Left ventricle myocardium superior (tissue), 1 donor: ENCODE measurements around the gene EIF2B4. TPM values are rescaled to one million over a fixed set of nuclear protein-coding genes. Genes with fewer than 3 reads are reported as not detected.

Experiments
- ATAC-seq: fragments of 200-7000 bp; cut with Tn5 transposase; one replicate; pipeline ENCODE4 v1.9.1; 2020; ENCODE audit warnings: mild to moderate bottlenecking, moderate library complexity
- DNase-seq: peaks from one replicate; pipeline ENCODE4 v3.0.0-alpha.2; 2020
- intact Hi-C: fragments of 100-400 bp; cut with micrococcal nuclease; formaldehyde crosslinking; loops from one replicate; pipeline ENCODE4 v1.11.0; 2022
- total RNA-seq: library from RNA; stranded (reverse); fragmentation: NEBNext Ultra II Directional; extraction: Animal tissue kit (Norgen Biotek cat#: 25700); gene quantifications from one replicate; pipeline ENCODE4 v1.2.1, GENCODE V29; 2021
- donor health status: DM: no; HTN: yes; CAD: no; lungs with severe emphysema.

EIF2B4 gene
- total RNA-seq, 1 donor from 2014 or later = 40.9 TPM

GRCh38 chr2:27378809-27379290 lies 8.7 kb upstream of the EIF2B4 start:
- intact Hi-C loops = no loop called here
- ATAC-seq (no peak), DNase-seq (no peak)

DNA sequence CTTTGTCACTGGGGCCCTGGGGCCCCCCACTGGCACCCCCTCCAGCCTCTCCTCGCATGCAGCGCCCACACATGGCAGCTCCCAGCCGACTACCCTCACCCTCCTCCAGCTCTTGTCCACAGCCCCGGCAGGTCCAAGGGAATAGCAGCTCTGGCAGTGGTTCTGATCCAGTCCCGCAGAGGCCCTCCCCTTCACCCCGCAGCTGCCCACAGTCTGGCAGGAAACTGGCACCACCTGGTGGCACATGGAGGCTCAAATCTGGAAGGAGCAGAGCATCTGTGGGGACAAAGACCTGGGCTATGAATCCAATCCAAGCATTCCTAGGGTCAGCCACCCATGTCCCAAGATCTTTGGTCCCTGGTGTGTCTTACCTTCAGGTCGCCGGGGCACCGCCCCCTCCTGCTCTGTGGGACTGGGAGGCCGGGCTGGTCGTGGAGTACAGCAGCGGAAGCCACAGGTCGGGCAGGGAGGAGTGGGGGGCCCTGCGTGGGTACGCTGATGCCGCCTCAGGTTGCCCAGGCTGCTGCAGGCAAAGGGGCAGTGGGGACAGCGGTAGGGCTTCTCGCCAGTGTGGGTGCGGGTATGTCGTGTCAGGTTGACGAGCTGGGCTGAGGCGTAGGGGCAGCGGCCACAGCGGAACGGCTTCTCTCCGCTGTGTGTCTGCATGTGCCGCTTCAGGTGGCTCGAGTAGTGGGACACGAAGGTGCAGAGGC lies 8.1 kb upstream of the EIF2B4 start:
- DNase-seq = peak; percentile 50
- intact Hi-C loops = no loop called here
- no peak for ATAC-seq

- DNase-seq (no peak), ATAC-seq (no peak)
- intact Hi-C loops = no loop called here
Measured at GRCh38 chr2:27377618-27378095, 7.5 kb upstream of the EIF2B4 start.

GRCh38 chr2:27376866-27377617 lies 6.9 kb upstream of the EIF2B4 start:
- DNase-seq (no peak), ATAC-seq (no peak)
- intact Hi-C loops = no loop called here

DNA sequence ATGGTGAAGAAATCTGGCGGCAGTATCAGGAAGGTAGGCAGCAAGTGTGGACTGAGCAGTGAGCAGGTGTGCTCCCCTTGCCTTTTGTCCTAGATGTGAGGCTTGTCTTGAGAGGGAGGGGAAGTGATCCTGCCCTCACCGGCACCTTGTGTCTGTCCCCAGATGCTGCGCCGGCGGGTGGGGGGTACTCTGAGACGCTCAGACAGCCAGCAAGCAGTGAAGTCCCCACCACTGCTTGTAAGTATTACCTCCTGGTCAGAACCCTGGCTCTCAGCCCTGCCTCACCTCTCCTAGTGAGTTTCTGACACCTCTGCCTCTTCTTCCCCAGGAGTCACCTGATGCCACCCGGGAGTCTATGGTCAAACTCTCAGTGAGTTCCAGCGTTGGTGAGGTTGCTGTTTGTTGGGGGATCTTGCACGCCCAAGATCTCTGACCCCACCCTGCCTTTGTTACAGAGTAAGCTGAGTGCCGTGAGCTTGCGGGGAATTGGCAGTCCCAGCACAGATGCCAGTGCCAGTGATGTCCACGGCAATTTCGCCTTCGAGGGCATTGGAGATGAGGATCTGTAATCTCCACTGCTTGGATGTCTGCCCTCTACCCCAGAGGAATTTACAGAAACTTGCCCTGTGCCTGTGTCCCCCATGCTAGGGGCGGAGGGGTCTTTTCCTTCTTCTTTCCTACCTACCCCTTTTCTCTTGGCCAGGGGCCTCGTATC lies 6.2 kb upstream of the EIF2B4 start:
- intact Hi-C loops = no loop called here
- DNase-seq = no peak

DNA sequence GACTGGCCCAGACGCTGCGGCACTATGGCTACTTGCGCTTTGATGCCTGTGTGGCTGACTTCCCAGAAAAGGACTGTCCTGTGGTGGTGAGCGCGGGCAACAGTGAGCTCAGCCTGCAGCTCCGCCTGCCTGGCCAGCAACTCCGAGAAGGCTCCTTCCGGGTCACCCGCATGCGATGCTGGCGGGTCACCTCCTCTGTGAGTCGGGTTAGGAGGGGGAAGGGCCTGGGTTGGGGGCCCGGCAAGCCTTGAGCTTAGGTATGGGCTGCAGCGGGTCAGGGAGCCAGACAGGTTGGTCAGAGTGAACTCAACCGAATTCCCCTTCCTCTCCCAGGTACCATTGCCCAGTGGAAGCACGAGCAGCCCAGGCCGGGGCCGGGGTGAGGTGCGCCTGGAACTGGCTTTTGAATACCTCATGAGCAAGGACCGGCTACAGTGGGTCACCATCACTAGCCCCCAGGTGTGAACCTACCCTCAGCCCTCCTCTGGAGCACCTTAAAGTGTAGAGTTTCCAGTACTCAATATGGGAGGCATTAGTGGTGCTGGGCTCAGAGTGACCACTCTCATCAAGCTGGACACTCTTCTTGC lies 5.5 kb upstream of the EIF2B4 start:
- intact Hi-C loops = no loop called here
- DNase-seq (no peak), ATAC-seq (no peak)

More for the DNA sequence above, 6.2 kb upstream of the EIF2B4 start:
- no peak for ATAC-seq

GRCh38 chr2:27373567-27373966 lies 3.4 kb upstream of the EIF2B4 start:
- DNase-seq (no peak), ATAC-seq (no peak)
- intact Hi-C loops = no loop called here

DNA sequence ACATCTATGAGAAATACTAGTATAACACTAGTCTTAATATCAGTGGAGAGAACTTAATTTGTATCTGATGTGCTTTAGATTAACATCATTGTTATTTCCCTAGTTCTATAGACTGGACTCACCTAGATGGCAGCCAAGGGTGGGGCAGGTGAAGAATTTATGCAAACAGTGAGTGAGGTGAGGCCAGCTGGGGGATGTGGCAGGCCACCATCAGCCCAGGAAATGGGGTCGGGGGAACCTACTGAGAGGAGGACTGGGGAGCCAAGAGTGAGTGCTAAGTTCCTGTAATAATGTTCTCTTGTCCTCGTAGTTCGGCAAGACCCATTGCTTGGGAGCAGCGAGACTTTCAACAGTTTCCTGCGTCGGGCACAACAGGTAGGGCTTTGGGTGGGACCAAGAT lies 2.8 kb upstream of the EIF2B4 start:
- intact Hi-C loops = no loop called here
- ATAC-seq (no peak), DNase-seq (no peak)

GRCh38 chr2:27370816-27371620 lies 880 bp upstream of the EIF2B4 start:
- DNase-seq = peak; percentile 55
- intact Hi-C loops = no loop called here
- peak; percentile 47 for ATAC-seq

DNA sequence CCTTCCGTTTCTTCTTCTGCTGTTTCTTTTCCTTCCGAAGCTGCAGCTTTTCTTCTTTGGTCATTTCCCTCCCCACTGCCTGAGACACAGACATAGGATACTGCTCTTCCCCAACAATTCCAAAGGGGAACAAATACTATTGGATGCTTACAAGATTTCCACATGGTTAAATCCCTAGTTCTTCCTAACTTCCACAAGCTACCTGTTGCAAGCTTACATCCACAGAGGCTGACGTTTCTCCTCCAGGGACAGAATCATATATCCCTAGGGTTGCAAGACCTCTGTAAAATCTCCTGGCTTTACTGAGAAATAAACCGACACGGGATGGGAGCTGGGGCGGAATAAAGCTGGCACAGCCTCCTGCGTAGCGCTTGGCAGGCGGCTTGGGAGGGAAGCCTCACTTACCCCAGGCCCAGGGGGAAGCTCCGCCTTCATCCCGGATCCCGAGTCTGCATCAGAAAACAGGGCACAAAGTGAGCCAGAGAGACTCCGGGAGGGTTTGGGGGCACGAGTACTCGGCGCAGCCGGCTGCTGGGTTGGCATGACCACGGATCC lies 590 bp downstream of the EIF2B4 start:
- DNase-seq = no peak
- intact Hi-C loops = no loop called here

GRCh38 chr2:27363933-27364332 lies 6.2 kb downstream of the EIF2B4 start:
- intact Hi-C loops = no loop called here
- ATAC-seq (no peak), DNase-seq (no peak)

More for the DNA sequence above, 590 bp downstream of the EIF2B4 start:
- peak; percentile 51 for ATAC-seq

DNA sequence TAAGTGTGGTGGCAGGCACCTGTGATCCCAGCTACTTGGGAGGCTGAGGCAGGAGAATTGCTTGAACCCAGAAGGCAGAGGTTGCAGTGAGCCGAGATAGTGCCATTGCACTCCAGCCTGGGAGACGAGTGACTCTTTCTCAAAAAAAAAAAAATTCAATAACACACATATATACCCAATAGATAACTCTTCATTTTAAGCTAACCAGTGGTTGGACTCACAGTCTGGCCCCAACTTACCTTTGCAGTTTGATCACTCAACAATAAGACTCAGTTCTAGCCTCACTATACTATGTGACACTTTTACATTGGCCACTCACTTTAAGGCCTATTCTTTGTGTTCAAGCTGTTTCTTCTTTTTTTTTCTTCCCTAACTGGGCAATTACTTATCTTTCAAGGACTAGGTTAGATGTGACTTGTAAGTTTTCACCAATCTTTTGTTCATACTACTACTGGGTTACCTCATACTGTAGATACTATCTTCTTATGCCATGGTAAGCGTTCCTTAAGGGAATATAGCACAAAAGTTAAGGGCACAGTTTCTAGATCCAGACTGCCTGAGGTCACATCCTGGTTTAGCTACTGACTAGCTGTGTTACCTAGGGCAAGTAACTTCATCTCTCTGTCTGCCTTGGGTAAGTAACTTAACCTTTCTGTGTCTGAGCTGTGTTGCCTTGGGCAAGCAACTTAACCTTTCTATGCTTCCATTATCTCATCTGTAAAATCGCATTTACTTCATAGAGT lies 7.3 kb downstream of the EIF2B4 start:
- intact Hi-C loops = no loop called here
- DNase-seq (no peak), ATAC-seq (no peak)

GRCh38 chr2:27356382-27357181 lies 13.6 kb downstream of the EIF2B4 start, which contains the start of gene GTF3C2:
GTF3C2 (minus strand) TSS chr2:27356764; CDS start chr2:27343554, 13,210 bp downstream.
- intact Hi-C loops = no loop called here
- ATAC-seq = peak; percentile 98
- peak; percentile 96 for DNase-seq

DNA sequence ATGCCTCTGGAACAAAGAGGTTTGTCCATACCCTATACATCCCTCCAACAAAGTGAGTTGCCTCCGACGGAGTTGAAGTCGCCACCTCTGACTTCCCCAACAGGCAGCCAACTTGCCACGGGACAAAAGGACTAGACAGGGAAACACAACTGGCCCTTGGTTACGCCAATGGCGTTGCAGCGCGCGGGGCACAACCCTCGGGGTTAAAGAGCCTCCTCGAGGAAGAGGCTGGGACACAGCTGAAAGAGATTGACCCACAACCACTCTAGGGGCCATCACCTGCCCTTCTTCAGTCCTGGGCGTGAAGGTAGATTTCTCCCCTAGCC lies 14.1 kb downstream of the EIF2B4 start:
- intact Hi-C loops = no loop called here
- DNase-seq (peak; percentile 44), ATAC-seq (no peak)

- no peak for DNase-seq
- intact Hi-C loops = no loop called here
- no peak for ATAC-seq
Measured at GRCh38 chr2:27354597-27354927, 15.6 kb downstream of the EIF2B4 start.

- no peak for ATAC-seq
- no peak for DNase-seq
- intact Hi-C loops = no loop called here
Measured at GRCh38 chr2:27353762-27354596, 16.2 kb downstream of the EIF2B4 start.
